HUES48 (cell line): ENCODE results near the gene MLLT10.

Experiments used
- H3K27ac ChIP-seq: one replicate; pipeline ENCODE4 v1.7.0; 2013; ENCODE audit warnings: low read depth, low read length, inconsistent platforms
- H3K27me3 ChIP-seq: 2 replicates; pipeline ENCODE4 v1.6.1; 2013; ENCODE audit warnings: mild to moderate bottlenecking, low read length; ENCODE audit not compliant: control insufficient read depth, insufficient read depth
- H3K36me3 ChIP-seq: 2 replicates; pipeline ENCODE4 v1.6.1; 2013; ENCODE audit warnings: low read length; ENCODE audit not compliant: control insufficient read depth, insufficient read depth
- H3K4me1 ChIP-seq: 2 replicates; pipeline ENCODE4 v1.6.1; 2013; ENCODE audit warnings: mild to moderate bottlenecking, low read length; ENCODE audit not compliant: control insufficient read depth, insufficient read depth
- H3K4me3 ChIP-seq: 2 replicates; pipeline ENCODE4 v1.5.1; 2013; ENCODE audit warnings: mild to moderate bottlenecking, low read depth, low read length
- H3K9ac ChIP-seq: 2 replicates; pipeline ENCODE4 v1.6.1; 2013; ENCODE audit warnings: mild to moderate bottlenecking, low read depth, low read length, moderate library complexity
- H3K9me3 ChIP-seq: 2 replicates; pipeline ENCODE4 v1.6.1; 2013; ENCODE audit warnings: low read length; ENCODE audit not compliant: control insufficient read depth, insufficient read depth

MLLT10 gene

DNA sequence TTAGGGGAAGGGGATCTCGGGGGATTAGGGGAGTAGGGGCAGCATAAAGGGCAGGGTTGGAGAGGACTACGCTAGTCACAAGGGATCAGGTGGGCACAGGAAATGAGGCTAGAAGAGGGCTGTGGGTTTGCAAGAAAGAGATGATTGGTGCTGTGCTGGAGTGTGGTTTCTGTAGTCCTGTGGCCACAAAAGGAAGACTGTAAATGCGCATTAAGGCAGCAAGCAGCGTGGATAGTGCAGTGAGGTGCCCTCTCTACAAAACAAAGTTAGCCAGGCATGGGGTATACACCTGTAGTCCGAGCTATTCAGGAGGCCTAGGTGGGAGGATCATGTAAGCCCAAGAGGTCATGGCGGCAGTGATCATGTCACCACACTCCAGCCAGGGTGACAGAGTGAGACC, 212.1 kb downstream of the MLLT10 start:
- Histone ChIP-seq H3K9me3 (no peaks in the 10 kb centered on the region; the same call in 1 of the 2 replicates), H3K27ac (no peak overlapping the region), H3K4me3 (no peak overlapping the region), H3K27me3 (no peaks in the 10 kb centered on the region), H3K9ac (no peak overlapping the region), H3K4me1 (peaks cover 24% of the 10 kb centered on the region), H3K36me3 (peaks cover 41% of the 10 kb centered on the region)

DNA sequence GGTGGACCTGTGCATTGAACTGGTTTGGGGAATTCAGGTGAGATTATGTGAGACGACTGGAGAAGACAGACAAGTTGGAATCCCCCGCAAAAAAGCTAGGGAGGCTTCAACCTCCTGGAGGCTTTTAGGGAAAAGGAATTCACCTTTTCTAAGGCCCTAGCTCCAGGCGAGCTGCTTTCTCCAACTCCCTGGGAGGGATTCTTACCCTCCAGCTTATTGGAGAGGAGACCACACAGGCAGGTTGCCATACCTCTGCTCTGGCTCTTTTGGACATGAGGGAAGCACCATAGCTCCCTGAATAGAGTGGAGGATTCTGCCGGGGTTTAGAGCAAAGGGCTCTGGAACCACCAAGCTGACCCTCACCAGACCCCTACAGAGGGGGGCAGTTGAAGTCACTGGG, 213.8 kb downstream of the MLLT10 start:
- no peak overlapping the region for H3K4me3 ChIP-seq
- no peak overlapping the region for H3K9ac ChIP-seq
- H3K27ac ChIP-seq: no peak overlapping the region
- no peaks in the 10 kb centered on the region; the same call in 1 of the 2 replicates for H3K9me3 ChIP-seq
- H3K36me3 ChIP-seq: peaks cover 24% of the 10 kb centered on the region
- H3K4me1 ChIP-seq: peaks cover 37% of the 10 kb centered on the region
- no peaks in the 10 kb centered on the region for H3K27me3 ChIP-seq

DNA sequence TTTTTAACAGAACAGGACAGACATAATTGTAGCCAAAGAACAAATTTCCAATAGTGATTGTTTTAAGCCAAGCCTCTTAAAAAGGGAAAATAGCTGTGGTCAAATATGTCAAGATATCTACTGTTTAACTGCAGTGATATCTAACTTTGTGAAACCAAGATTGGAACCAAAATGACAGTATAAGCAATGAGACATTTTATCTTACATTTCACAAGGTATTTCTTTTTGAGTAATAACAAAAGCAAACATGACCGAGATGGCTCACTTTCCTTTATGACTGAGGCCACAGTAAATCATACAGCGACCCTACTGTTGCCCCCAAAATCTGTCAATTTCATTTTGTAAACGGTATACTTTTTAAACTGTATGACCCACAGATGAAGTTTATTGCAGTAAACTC, 215.8 kb downstream of the MLLT10 start:
- H3K36me3 ChIP-seq: peaks cover 4% of the 10 kb centered on the region; the same call in 1 of the 2 replicates
- no peak overlapping the region for H3K27ac ChIP-seq
- no peak overlapping the region for H3K4me3 ChIP-seq
- peaks cover 37% of the 10 kb centered on the region for H3K4me1 ChIP-seq
- no peaks in the 10 kb centered on the region for H3K27me3 ChIP-seq
- H3K9me3 ChIP-seq: no peaks in the 10 kb centered on the region
- H3K9ac ChIP-seq: no peak overlapping the region

DNA sequence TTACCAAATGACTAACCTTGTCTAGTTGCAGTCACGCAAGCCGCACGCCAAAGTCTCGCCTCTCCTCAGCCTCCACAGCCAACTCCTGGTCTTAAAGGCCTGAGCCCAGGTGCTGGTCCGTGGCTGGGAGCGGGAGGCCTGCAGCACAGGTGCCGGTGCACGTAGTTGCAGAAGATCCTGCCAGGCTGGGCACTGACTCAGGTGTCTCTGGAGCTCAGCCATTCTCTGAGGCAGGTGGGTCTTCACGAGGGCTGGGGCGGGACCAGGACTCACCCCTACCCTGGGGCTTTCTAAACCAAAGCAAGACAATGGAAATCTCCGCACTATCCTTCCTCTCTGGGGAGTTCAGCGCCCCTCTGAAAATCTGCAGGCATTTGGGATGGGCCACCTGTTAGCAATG, 216.4 kb downstream of the MLLT10 start:
- no peaks in the 10 kb centered on the region for H3K36me3 ChIP-seq
- no peaks in the 10 kb centered on the region for H3K27me3 ChIP-seq
- no peak overlapping the region for H3K4me3 ChIP-seq
- peak overlapping the region; percentile 66 for H3K27ac ChIP-seq
- H3K4me1 ChIP-seq: peaks cover 37% of the 10 kb centered on the region
- H3K9ac ChIP-seq: peak overlapping the region; percentile 79; the same call in 1 of the 2 replicates
- H3K9me3 ChIP-seq: no peaks in the 10 kb centered on the region

DNA sequence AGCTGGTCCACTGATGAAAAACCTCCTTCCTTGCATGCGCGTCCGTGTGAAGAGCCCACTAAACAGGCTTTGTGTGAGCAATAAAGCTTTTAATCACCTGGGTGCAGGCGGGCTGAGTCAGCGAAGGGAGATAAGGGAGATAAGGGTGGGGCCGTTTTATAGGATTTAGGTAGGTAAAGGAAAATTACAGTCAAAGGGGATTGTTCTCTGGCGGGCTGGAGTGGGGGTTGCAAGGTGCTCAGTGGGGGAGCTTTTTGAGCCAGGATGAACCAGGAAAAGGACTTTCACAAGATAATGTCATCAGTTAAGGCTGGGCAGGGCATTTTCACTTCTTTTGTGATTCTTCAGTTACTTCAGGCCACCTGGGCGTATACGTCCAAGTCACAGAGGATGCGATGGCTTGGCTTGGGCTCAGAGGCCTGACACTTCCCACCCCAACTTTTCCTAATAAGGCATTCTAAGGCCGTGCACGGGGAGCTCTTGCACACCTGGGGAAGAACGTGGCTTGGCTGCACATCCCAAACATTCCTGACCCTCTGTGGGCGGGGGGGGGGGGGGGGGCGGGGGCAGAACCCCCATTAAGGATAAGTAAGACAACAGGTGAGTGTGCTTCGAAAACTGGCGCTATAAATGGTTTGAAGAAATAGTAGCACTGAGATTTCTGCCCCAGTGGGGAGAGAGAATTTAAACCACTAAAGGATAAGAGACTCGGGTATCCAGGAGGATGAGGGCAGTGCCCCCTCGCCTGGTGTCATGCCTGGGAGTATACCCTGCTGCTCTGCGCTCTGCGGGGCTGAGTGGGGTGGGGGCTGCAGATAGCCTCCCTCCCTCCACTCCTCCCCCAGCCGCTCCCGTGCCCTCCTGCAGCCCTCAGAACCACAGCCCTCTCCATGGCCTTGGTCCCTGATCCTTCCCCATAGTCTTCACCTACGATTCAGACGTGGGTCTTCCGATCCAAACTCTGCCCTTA, 217.6 kb downstream of the MLLT10 start:
- Histone ChIP-seq H3K4me1 (peaks cover 44% of the 10 kb centered on the region), H3K9ac (peak overlapping the region; percentile 79), H3K27ac (peak overlapping the region; percentile 89), H3K36me3 (no peaks in the 10 kb centered on the region), H3K9me3 (no peaks in the 10 kb centered on the region), H3K4me3 (peak overlapping the region; percentile 22; the same call in 1 of the 2 replicates), H3K27me3 (no peaks in the 10 kb centered on the region)

DNA sequence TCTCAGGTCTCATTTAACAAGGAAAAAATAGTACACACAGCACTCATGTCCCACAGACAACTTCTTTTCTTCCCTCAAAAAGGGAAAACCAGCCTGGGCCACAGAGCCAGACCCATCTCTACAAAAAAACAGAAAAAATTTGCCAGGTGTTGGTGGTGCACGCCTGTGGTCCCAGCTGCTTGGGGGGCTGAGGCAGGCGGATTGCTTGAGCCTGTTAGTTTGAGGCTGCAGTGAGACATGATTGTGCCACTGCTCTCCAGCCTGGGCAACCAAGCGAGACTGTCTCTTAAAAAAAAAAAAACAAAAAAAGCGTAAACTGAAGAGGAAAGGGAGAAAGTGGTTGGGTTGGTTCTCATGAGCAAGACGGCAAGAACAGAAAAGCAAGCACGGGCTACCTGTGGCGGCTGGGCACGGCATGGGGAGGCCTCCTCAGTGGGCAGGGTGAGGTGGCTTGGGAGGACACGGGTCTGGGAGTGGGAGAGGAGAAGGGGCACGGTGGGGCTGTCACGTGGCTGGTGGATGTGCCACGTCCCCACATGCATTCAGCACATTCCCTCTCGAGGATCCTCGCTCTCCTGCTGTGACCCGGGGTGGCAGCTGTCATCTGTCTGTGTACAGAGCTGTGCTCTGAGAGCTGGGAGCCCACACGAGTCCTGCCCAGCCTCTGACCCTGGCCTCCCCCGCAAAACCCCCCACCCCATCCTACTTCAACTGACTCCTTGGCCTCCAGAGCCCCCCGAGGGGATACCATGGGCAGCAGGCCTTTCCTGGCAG, 219.7 kb downstream of the MLLT10 start:
- H3K9ac ChIP-seq: no peak overlapping the region
- peaks cover 61% of the 10 kb centered on the region for H3K4me1 ChIP-seq
- no peaks in the 10 kb centered on the region for H3K36me3 ChIP-seq
- no peak overlapping the region for H3K4me3 ChIP-seq
- H3K27me3 ChIP-seq: no peaks in the 10 kb centered on the region
- H3K27ac ChIP-seq: no peak overlapping the region
- H3K9me3 ChIP-seq: no peaks in the 10 kb centered on the region

DNA sequence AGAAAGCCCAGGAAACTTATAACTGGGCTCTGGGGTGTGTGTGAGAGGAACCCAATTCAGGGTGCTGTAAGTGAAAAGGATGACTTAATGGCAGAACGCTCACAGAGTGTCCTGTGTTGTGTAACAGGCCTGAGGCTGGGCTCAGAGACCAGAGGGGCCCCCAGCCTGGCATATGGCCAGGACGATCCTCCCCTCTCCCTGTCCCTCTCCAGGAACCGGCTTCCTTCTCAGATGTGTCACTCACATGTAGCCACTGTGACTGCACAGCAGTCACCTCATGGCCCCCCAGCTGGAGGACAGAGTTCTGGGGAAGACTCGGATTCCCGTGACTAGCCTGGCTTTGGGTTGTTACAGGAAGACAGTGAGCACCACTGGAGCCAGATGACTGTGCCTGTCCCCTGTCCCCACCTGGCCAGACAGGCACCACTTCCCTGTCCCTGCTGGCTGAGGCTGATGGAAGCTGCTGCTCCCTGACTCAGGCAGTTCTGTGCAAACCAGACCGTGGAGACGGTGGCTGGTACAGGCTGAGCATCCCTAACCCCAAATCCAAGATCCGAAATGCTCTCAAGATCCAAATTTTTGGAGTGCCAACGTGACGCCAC, 220.5 kb downstream of the MLLT10 start:
- H3K27me3 ChIP-seq: no peaks in the 10 kb centered on the region
- no peak overlapping the region for H3K27ac ChIP-seq
- no peak overlapping the region for H3K4me3 ChIP-seq
- no peak overlapping the region for H3K9ac ChIP-seq
- no peaks in the 10 kb centered on the region for H3K36me3 ChIP-seq
- no peaks in the 10 kb centered on the region for H3K9me3 ChIP-seq
- peaks cover 60% of the 10 kb centered on the region for H3K4me1 ChIP-seq

DNA sequence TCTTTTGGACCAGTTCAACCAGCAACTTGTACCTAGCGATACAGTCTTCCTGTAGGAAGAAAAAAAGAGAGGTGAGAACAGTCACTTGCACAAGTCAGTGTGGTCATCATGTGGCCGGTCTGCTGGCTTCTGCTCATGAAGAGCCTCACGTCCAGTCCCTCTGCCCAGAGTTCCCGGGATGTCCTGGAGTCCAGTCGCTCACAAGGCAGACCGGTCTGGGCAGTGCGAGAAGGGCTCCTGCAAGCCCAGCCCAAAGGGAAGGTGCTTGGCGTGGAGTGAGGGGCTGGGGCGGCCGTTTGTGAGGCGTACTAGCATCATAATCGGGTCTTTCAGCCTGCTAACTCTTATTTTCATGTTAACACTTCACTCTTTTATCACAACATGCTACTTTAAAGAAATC, 222.7 kb downstream of the MLLT10 start:
- Histone ChIP-seq H3K4me3 (no peak overlapping the region), H3K9me3 (no peaks in the 10 kb centered on the region), H3K9ac (0 out of 2 replicates have a peak overlapping the region, but pooled peaks have one; percentile 4), H3K27me3 (no peaks in the 10 kb centered on the region), H3K27ac (no peak overlapping the region), H3K4me1 (peaks cover 41% of the 10 kb centered on the region), H3K36me3 (no peaks in the 10 kb centered on the region)

DNA sequence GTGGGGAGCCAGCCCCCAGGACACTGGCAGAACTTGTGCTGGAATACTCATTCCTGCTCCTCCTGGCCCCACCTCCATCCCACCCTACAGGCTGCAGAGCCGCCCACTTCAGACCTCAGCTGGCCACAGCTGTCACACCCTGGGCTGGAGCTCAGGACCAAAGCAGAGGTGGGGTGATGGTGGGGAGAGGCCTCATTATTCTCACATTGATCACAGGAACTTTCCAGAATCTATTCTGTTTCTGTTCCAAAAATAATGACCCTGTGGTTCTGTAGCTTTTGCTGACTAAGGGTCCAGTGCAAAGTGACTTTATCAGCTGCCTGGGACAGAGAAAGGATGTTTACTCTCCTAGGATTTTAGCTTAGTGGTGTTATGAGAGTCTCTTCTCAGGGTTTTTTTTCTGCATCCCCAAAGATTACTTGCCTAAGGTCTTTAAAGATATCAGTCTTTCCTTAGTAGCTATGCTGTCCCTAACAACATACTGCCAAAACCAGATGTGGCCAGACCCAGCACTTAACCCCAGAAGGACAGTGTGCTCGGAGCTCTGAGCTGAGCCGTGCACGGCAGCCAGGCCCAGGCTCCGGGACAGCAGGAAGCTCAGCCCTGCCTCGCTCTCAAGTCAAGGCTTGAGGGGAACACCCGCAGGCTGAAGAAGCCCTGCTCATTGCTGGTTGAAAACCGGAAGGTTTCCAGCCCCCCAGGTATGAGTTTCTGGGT, 223.3 kb downstream of the MLLT10 start:
- Histone ChIP-seq H3K9ac (0 out of 2 replicates have a peak overlapping the region, but pooled peaks have one; percentile 4), H3K36me3 (no peaks in the 10 kb centered on the region), H3K4me1 (peaks cover 35% of the 10 kb centered on the region), H3K9me3 (no peaks in the 10 kb centered on the region), H3K27me3 (no peaks in the 10 kb centered on the region), H3K4me3 (no peak overlapping the region), H3K27ac (peak overlapping the region; percentile 67)

DNA sequence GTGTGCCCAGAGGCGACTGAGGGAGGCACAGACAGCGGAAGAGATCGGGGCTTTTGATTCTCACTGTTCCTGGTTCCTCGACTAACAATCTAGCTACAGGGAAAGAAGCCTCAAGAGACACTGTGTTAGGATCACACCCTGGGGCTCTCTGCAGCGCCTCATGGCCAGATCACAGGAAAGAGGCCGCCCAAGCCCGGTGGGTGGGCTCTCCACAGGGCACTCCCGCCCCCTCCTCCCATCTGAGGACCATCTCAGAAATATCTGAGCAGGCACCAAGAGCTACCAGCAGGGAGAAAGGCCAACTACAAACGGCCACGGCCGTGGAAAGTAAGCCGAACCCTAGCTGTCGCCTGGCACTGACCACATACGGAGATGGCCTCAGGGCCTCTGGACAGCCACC, 224.2 kb downstream of the MLLT10 start:
- H3K9me3 ChIP-seq: no peaks in the 10 kb centered on the region
- no peak overlapping the region for H3K4me3 ChIP-seq
- H3K36me3 ChIP-seq: no peaks in the 10 kb centered on the region
- no peak overlapping the region for H3K9ac ChIP-seq
- peaks cover 32% of the 10 kb centered on the region for H3K4me1 ChIP-seq
- no peaks in the 10 kb centered on the region for H3K27me3 ChIP-seq
- H3K27ac ChIP-seq: peak overlapping the region; percentile 67
